CD4-positive, alpha-beta T cell treated with Interleukin-4 for 1 hour (primary cell): ENCODE measurements around the gene NNMT.

Experiments used
- DNase-seq, 2 donors: peaks; one replicate each; pipeline ENCODE4 v3.0.0-alpha.2; 2020 to 2022

The NNMT gene

DNA sequence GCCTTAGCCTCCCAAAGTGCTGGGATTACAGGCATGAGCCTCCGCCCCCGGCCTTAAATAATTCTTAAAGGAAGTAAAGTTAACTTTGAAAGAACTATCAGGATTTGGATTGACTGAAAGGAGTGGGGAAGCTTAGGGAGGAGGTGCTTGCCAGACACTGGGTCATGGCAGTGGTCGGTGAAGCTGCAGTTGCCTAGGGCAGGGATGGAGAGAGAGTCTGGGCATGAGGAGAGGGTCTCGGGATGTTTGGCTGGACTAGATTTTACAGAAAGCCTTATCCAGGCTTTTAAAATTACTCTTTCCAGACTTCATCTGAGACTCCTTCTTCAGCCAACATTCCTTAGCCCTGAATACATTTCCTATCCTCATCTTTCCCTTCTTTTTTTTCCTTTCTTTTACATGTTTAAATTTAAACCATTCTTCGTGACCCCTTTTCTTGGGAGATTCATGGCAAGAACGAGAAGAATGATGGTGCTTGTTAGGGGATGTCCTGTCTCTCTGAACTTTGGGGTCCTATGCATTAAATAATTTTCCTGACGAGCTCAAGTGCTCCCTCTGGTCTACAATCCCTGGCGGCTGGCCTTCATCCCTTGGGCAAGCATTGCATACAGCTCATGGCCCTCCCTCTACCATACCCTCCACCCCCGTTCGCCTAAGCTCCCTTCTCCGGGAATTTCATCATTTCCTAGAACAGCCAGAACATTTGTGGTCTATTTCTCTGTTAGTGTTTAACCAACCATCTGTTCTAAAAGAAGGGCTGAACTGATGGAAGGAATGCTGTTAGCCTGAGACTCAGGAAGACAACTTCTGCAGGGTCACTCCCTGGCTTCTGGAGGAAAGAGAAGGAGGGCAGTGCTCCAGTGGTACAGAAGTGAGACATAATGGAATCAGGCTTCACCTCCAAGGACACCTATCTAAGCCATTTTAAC lies at the start of gene NNMT:
Gene NNMT, plus strand, starts transcription at position 724 of the 929 bp plus-strand sequence. Its CDS starts 158 bp downstream, at position 882.
- no peak for DNase-seq

DNA sequence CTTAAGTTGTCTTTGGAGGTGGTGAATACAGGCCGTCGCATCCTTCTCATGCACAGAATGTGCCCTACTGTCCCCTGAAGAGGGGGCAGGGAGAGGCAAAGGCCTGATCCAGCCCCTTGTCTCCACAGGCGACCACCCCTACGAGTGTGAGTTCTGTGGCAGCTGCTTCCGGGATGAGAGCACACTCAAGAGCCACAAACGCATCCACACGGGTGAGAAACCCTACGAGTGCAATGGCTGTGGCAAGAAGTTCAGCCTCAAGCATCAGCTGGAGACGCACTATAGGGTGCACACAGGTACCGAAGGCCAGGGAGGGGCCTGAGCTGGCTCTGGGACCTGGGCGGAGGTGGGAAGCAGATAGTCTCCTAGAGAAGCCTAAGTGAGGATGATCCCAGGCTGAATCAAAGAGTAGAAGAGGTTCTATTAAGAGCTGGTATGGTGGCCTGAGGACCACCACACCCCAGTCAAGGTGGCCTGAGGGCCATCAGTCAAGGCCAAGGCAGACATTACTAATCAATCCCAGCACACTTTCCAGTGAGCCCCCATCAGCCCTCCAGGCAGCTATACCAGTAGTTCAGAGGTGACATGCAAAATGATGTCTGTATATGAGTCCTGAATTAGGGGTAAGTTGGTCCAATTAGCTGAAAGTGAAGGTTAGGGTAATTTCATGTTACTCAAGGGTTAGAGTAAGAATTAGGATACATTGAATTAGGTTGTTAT lies 49.0 kb upstream of the NNMT start:
- DNase-seq, result no peak

DNA sequence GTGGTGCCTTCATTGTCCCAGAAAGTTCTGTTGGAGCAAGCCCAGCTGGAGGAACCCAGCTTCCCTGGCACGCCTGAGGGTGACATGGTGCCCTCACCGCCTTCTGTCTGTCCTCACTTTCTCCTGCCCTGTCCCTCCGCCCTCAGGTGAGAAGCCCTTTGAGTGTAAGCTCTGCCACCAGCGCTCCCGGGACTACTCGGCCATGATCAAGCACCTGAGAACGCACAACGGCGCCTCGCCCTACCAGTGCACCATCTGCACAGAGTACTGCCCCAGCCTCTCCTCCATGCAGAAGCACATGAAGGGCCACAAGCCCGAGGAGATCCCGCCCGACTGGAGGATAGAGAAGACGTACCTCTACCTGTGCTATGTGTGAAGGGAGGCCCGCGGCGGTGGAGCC lies 46.0 kb upstream of the NNMT start:
- no peak for DNase-seq

DNA sequence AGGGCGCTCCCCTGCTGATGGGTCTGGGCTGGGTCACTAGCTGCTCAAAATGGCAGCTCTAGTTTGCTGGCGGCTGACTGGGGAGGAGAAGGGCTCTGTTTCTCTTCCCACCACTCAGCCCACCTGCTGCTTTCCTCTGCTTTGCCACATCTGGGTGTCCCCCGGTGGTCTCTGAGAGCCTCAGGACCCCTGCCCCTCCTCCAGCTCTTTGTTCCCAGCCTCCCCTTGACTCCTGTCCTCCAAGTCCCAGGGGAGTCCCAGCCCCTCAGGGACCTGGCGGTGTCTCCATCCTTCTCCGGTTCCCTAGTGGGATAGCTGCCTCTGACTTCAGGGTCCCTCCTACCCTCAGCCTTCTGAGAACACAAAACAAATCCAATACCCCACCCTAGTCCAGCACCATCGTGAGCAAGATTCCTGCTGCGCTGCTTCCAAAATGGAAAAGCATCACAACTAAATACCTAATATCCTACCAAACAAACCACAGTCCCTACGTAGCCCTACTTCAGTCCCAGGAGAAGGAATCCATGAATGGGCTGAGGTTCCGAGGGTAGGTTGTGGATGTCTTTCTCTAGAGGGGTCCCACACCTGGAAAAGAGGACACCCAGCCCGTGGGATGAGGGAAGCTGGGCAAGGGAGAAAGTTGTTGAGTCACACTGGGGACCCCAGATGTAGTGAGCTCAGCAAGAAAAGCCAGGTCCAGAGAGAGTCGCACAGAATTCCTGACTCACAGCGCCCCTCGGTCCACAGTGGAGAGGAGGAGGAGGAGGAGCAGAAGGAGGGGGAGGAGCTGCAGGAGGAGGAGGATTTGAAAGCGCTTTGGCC lies 45.0 kb upstream of the NNMT start:
- DNase-seq, result no peak

DNA sequence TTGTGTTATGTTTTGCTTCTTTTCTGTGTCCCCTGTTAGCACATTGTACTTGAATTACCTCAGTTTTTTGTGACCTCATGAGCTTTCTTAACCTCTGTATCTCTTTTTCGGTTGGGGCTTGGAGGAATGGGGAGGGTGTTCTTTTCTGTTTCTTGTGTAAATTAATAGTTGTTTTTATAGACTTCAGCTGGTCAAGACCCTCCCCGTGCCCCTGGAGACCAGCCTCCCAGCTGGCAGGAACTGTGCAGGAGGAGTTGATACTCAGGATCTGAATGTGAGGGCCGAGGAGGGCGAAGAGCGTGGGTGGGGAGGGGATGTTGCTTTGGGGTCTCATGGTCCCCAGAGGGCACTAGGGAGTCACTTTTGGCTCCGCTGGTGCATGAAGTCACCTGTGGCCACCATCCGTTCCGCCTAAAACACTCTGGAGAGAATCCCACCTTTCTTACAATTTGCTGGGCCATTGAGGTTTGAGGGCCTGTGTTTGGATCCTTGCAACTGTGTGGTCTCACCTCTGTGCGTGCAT lies 44.3 kb upstream of the NNMT start:
- no peak for DNase-seq

DNA sequence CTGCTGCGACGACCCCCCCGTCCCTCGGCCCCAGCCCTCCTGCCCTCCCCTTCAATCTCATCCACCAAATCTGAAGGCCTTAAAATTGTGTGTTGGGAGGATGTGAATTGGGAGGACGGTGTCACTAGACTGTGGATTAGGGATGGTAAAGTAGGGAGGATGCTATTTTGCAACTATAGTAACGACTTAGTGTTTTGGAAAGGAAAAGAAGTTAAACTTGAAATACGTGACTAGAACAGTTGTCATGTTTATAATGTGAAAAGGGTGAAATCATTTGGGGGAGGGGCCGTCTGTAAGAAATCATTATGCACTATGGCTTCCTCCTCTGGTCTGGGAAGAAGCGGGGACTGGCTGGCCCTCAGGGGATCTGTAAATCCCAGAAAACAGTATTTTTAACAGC lies 43.4 kb upstream of the NNMT start:
- no peak for DNase-seq

DNA sequence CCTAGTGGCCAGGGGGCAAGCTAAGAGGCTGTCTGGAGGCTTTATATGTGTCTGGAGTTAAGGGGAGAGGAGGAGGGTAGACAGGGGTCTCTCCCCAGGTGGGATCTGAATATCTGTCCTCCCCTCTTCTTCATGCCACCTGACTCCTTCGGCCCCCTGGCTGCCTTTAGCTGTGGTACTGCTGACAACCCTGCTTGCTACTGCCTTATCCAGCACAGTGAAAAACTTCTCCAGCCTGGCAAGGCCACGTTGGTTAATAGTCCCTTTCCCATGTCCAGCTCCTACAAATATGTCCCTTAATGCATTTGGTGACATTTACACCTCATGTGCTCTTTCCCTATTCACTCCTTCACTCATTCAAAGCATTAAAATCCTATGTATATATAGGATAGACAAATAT lies 42.4 kb upstream of the NNMT start:
- no peak for DNase-seq

DNA sequence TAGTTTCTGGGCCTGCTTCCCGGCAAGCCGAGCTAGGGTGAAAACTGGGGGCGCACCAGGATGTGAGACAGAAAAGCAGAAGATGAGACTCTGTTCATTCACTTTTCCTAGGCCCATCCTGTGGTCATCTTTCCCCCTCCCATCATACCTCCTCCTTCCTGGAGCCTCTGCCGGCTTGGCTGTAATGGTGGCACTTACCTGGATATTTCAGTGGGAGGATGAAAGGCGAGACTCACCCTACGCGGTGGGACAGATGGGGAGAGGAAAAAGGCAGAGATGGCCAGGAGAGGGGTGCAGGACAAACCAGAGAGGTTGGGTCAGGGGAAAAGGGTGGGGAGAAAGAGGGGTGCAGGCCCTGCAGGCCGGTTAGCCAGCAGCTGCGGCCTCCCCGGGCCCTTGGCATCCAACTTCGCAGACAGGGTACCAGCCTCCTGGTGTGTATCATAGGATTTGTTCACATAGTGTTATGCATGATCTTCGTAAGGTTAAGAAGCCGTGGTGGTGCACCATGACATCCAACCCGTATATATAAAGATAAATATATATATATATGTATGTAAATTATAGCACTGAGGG lies 41.5 kb upstream of the NNMT start:
- DNase-seq, result no peak

DNA sequence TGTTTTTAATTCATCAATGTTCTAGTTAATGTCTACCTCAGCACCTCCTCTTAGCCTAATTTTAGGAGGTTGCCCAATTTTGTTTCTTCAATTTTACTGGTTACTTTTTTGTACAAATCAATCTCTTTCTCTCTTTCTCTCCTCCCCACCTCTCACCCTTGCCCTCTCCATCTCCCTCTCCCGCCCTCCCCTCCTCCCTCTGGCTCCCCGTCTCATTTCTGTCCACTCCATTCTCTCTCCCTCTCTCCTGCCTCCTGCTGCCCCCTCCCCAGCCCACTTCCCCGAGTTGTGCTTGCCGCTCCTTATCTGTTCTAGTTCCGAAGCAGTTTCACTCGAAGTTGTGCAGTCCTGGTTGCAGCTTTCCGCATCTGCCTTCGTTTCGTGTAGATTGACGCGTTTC lies 40.9 kb upstream of the NNMT start:
- DNase-seq, result no peak

DNA sequence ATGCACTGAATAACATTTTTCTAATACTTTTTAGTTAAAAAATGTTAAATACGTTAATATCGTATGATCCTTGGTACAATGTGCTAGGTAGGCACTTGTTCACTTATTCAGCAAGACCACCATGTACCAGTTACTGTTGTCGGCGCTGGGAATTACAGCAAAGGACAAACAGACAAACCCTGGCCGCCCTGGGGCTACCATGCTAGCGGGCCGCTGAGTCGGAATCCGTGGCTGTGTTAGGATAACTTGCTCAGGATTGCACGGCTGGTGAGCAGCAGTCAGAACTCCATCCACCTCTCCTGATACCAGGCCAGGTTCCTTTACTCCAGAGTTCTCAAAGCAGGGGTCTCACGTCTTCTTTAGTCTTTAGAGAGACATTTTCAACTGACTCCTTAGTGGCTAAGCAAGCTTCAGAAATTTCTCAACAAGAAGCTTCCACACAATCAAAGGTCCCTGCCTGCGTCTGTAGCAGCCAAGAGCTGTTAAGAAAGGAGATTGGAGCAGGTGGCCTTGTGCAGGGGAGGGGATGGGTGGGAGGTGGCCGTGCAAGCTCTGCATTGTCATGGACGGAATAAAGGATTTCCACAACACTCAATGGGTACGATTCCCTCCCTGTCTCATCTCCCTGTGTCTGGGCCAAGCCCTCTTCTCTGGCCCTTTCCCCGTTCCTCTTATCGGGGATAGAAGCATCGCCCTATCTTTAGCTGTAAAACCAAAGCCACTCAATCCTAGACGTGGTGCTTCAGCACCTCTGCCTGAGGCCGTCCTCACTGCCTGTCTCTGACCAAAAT lies 39.8 kb upstream of the NNMT start:
- DNase-seq, result no peak

DNA sequence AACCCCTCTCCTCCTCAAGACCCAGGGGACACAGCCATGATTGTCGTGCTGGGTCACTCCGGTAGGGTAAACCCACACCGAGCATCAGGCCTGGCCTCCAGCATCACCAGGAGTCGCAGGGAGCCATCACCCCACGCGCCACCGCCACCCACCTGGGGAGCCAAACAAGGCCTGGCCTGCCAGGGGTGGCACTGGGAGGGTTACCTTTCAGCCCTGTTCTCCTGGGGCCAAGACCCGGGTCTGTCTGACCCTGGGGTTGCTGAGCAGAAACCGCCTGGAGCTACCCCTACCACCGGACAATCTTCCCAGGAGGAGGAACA lies 39.3 kb upstream of the NNMT start:
- DNase-seq, result no peak

DNA sequence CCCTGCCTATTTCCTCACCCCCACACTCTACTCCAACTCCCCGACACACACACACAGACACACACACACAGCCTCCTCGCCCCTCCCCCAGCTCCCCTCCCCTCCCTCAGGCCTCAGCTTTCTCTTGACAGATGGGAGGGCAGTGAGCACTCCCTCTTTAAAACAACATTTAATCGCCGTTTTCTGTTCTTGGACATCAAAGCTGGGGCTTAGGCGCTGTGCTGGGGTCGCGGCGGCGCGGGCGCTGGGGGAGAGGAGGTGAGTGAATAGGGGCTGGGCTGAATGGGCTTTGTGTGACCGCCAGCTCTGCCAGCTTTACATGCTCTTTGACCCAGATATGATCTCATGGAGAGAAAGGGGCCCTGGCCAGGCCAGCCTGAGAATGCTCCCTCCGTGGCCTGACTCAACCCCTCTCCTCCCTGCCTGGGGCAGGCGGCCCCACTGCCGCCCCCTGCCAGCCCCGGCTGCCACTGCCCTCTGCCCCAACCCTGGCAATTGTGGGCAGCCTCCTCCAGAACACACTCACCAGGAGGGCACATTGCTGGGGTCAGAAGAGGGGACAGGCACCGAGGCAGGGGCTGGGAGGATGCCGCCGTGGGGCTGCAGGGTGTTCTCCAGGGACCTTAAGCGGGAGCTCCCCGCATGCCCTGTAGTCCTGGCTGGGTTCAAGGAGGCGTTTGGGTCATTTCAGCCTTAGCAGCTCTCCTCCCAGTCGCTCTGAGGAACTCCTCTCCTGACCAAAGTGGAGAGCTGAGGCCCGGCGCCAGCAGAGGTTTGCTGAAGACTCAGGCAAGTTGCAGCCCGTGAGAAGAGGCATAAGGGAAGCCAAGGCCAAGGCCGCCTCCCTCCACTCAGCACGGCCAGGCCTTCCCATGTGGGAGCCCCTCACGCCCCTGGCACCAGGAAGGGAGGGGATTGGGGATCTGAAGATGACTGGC lies 38.3 kb upstream of the NNMT start:
- no peak for DNase-seq

DNA sequence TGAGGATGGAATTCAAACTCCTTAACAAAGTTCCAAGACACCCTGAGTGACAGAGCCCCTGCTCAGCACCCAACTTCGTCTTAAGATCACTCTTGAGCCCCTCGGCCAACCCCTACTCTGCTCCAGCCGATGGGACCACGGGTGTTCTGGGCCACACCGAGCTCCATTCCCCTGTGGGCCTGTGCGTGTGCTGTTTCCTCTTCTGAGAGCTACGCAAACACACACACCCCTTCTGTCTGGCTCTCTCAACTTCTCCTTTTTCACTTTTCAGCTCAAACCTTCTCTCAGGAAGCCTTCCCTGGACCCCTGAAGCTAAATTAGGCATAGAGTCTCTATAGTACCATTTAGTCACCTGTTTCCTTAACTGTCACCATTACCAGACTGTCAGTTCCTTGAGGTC lies 37.5 kb upstream of the NNMT start:
- DNase-seq, result peak in 1 of 2 donors; percentile 54

DNA sequence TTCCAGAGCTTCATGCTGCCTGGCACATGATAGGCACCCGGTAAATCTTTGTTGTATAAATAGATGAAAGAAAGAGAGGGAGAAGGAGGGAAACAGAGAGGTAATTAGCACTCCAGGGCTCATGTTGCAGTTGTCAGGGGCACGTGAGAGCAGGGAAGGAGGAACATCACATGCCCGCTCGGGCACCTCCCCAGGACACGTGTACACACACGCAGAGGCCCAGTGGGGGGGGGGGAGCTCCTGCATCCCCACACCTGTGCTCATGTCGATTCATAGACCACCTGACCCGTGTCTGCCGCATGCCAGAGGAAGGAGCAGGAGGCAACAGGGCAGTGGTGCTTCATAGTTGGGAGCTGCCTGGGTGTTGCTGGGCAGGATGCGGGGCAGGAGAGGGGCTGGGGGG lies 37.1 kb upstream of the NNMT start:
- peak in 1 of 2 donors; percentile 32 for DNase-seq

DNA sequence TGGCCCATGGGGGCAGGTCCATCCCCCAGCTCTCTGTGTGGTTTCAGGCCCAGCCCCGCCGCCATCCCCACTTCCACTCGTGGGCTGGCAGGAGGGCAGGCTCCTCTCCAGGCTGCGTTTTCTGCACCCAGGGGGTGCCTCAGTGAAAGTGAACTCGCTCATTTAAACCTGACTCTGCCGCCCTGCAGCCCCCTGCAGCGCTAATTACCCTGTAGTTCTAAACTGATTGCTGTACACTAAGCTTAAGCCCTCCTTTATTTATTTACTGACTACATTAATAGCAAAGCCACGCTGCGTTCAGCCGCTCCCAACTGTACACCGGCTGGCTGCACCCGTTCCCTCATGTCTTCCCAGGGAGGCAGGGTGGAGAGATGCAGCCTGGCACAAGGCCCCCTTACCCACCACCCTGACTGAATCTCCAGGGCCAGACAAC lies 36.6 kb upstream of the NNMT start:
- DNase-seq, result no peak

DNA sequence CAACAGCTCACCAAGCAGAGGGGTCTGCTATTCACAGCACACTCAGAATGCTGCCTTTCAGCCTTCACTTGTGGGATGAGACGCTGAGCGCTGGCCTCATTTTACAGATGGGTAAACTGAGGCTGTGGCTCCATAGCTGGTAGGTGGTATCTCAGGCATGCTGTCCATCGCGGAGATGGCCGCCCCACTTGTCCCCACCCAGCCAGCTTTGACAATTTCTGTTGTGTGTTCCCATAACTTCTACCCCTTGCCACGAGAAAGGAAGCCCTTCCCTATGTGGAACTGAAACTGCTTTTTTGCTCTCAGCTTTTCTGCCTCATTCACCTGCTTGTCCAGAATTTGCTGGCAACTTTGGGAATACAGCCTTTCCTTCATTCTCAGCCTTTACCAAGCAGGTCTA lies 36.1 kb upstream of the NNMT start:
- DNase-seq, result no peak

DNA sequence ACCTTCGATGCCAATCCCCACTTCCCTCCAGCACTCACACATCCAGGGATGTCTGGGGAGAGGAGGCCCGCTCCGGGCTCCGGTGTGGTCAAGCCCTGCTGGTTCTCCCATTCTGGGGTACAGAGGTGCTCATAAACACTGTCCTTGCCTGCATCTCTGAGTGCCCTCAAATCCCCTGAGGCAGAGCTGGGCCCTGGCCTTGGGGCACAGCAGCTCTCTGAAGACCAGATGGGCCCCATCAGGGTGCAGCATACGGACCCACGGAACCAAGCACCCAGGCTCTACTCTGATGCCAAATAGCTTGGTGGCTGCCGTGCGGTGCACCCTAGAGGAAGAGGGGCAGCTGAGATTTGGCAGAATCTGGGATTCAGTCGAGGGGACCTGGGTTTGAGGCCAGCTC lies 35.7 kb upstream of the NNMT start:
- DNase-seq, result no peak

DNA sequence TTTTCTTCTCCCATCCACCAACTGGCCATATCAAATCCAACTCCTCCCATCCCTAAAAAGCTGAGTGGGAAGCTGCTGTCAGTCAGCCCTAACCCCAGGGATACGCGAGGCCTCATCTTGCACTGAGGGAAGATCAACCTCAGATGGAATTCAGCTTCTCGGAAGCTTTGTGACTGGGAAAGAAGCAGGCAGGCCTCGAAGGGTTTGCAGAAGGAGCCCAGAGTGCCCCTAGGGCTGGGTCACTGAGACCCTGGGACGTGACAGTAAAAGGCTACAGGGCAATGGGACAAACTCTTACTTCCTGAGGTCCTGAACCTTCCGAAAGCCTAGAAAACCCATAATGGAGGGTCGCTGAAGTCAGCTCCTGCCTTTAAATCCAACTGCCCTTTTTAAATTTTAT lies 34.4 kb upstream of the NNMT start:
- DNase-seq, result no peak

DNA sequence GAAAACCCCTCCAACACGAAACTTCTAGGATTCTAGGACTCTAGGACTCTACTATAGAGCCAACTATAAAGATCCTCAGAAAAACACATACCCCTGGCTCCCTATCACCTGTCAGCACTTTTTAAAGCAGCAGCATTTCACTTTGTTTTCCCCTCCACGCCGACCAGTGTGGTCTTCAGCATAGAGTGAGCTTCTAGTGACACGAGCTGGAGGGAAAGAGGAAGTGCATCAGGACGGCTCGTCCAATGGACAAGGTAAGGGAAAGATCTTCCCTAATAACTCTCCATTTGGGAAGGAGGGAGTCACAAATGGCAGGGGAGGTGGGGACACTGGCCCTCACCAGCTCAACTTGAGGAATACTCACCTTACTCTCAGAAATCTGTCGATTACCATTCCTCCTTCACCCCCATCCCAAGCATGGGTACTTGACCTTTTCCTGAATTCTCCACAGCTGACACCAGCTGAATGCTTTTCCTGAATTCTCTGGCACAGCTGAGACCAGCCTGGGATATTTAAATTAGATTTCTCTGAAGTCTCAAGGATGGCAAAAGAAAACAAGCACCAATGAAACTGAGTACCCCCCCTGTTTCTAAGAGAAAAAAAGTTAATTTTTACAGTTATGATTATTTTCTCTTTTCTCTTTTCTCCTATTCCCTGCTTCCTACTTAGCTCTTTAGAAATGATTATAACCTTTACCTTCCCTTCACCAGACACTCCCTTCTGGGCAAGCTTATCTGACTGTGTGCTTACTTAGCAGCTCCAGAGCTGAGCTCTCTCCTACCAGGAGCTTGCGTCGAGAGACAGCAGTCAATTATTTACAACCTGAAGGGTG lies 33.3 kb upstream of the NNMT start:
- peak; percentile 30 to 34 for DNase-seq
